ENCODE measurements around the gene TBCK.

DNA sequence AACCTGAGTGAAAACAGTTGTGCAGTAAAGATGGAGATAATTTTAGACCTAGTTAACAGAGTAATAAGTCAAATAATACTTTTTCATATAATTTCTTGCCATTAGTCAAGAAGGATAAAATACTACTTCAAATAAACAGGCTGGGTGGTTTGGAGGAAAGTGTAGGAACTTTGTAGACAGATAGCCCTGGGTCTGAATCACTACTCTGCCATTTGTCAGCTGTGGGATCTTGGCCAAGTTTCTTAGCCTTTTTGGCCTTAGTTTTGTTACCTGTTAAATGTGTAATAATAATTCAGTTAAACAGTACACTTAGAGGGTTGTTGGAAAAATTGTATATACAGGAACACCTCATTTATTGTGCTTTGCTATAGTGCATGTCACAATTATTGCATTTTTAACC, 257.1 kb downstream of the TBCK start:
- TF ChIP-seq, protein P1, sequence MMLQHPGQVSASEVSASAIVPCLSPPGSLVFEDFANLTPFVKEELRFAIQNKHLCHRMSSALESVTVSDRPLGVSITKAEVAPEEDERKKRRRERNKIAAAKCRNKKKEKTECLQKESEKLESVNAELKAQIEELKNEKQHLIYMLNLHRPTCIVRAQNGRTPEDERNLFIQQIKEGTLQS (IDR thresholded peaks at IDR 0.05; ENCODE audit: insufficient read depth, low read depth, low read length): no peak
- TF ChIP-seq, protein P2, sequence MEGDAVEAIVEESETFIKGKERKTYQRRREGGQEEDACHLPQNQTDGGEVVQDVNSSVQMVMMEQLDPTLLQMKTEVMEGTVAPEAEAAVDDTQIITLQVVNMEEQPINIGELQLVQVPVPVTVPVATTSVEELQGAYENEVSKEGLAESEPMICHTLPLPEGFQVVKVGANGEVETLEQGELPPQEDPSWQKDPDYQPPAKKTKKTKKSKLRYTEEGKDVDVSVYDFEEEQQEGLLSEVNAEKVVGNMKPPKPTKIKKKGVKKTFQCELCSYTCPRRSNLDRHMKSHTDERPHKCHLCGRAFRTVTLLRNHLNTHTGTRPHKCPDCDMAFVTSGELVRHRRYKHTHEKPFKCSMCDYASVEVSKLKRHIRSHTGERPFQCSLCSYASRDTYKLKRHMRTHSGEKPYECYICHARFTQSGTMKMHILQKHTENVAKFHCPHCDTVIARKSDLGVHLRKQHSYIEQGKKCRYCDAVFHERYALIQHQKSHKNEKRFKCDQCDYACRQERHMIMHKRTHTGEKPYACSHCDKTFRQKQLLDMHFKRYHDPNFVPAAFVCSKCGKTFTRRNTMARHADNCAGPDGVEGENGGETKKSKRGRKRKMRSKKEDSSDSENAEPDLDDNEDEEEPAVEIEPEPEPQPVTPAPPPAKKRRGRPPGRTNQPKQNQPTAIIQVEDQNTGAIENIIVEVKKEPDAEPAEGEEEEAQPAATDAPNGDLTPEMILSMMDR (IDR thresholded peaks at IDR 0.05; ENCODE audit: control extremely low read depth in 1 of 3, insufficient read depth in 1 of 3, low read depth in 1 of 3, low read length in 3 of 3): no peak
- TF ChIP-seq SP4 (IDR thresholded peaks at IDR 0.05; ENCODE audit: low read length) (no peak), SUZ12 (IDR thresholded peaks at IDR 0.05; ENCODE audit: low read length) (no peak), TAF1 (IDR thresholded peaks at IDR 0.05; ENCODE audit: low read depth, low read length) (no peak), POLR2A (IDR thresholded peaks at IDR 0.05; ENCODE audit: control extremely low read depth in 1 of 2, low read depth in 2 of 2, low read length in 2 of 2) (no peak), CEBPB (IDR thresholded peaks at IDR 0.05; ENCODE audit: low read depth, low read length) (no peak), EP300 (IDR thresholded peaks at IDR 0.05; ENCODE audit: borderline replicate concordance in 1 of 2, low read depth in 2 of 2, low read length in 2 of 2) (no peak), EZH2 (IDR thresholded peaks at IDR 0.05; ENCODE audit: low read depth, low read length, severe bottlenecking) (no peak), SP1 (IDR thresholded peaks at IDR 0.05; ENCODE audit: low read depth, low read length) (no peak), GABPA (IDR thresholded peaks at IDR 0.05; ENCODE audit: borderline replicate concordance, insufficient read depth, low read length) (no peak), ZNF274 (IDR thresholded peaks at IDR 0.05; ENCODE audit: borderline replicate concordance, extremely low read depth, low read length) (no peak), POLR2AphosphoS5 (IDR thresholded peaks at IDR 0.05; ENCODE audit: low read depth, low read length) (no peak)
- TF ChIP-seq, protein P3, sequence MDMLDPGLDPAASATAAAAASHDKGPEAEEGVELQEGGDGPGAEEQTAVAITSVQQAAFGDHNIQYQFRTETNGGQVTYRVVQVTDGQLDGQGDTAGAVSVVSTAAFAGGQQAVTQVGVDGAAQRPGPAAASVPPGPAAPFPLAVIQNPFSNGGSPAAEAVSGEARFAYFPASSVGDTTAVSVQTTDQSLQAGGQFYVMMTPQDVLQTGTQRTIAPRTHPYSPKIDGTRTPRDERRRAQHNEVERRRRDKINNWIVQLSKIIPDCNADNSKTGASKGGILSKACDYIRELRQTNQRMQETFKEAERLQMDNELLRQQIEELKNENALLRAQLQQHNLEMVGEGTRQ (IDR thresholded peaks at IDR 0.05; ENCODE audit: low read length): no peak
